ENCODE results near the gene IL17F. TPM values are rescaled to one million over a fixed set of nuclear protein-coding genes. Genes with fewer than 3 reads are reported as not detected.

Gene IL17F
- total and polyA plus RNA-seq, 2 donors (not counting 1 experiment from before 2014, with no cell fraction given): not detected

GRCh38 chr6:52262620-52263344, 18.5 kb upstream of the IL17F start:
- DNase-seq (ENCODE audit: low read depth in 2 of 2): no peak
- H3K27me3 ChIP-seq (ENCODE audit: control insufficient read depth, insufficient read depth, low read length): no peaks in the 10 kb centered on the region
- H3K27ac ChIP-seq (ENCODE audit: insufficient read depth, low read length): no peak overlapping the region
- peaks cover 9% of the 10 kb centered on the region for H3K4me1 ChIP-seq (ENCODE audit: control insufficient read depth, extremely low read depth, insufficient read depth, low read length)
- TF ChIP-seq CTCF (conservative IDR thresholded peaks at IDR 0.05 in 1 of 2, IDR thresholded peaks at IDR 0.05 in 1 of 2; ENCODE audit: low read depth in 1 of 2, low read length in 2 of 2) (no peak), EZH2 (IDR thresholded peaks at IDR 0.05; ENCODE audit: low read length, missing control alignments) (no peak)
- no peak overlapping the region for H3K4me3 ChIP-seq (replicated peaks in 1 of 4; ENCODE audit: control extremely low read depth in 1 of 4, insufficient read depth in 1 of 4, low read depth in 3 of 4, low read length in 4 of 4)
- no peaks in the 10 kb centered on the region for H4K20me1 ChIP-seq (ENCODE audit: control insufficient read depth, extremely low read depth, insufficient read depth, low read length)
- peaks cover 12% of the 10 kb centered on the region for H3K36me3 ChIP-seq (ENCODE audit: control insufficient read depth, insufficient read depth, low read length)
- H3K9ac ChIP-seq (ENCODE audit: insufficient read depth, low read length): no peak overlapping the region
- no peak overlapping the region for H3K4me2 ChIP-seq (ENCODE audit: extremely low read depth, insufficient read depth, low read length)
- no peaks in the 10 kb centered on the region for H3K79me2 ChIP-seq (ENCODE audit: control insufficient read depth, insufficient read depth, low read length)
- H2AFZ ChIP-seq (ENCODE audit: low read length): no peak overlapping the region
- no peaks in the 10 kb centered on the region for H3K9me3 ChIP-seq (ENCODE audit: control insufficient read depth, insufficient read depth, low read depth, low read length)

DNA sequence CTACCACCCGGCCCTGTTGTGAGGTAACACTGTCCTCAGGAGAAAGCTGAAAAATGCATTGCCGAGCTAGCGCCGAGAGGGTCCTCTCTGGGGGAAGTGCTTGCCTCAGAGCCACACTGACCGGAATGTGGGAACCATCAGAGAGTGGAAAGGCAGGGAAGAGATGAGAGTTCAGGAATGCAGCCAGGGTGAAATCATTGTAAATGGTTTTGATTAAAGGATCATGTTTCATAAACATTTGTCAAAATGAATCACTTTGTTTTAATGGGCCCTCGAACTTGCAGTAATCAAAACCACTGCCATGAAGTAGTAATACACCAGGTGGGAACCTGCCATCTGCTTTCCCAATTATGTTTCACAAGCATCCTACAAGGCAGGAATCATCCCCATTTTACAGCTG, 16.9 kb upstream of the IL17F start:
- H3K9me3 ChIP-seq (ENCODE audit: control insufficient read depth, insufficient read depth, low read depth, low read length): no peaks in the 10 kb centered on the region
- no peak overlapping the region for H3K4me3 ChIP-seq (replicated peaks in 1 of 4; ENCODE audit: control extremely low read depth in 1 of 4, insufficient read depth in 1 of 4, low read depth in 3 of 4, low read length in 4 of 4)
- H4K20me1 ChIP-seq (ENCODE audit: control insufficient read depth, extremely low read depth, insufficient read depth, low read length): no peaks in the 10 kb centered on the region
- no peaks in the 10 kb centered on the region for H3K27me3 ChIP-seq (ENCODE audit: control insufficient read depth, insufficient read depth, low read length)
- peak; percentile 51 to 54 for DNase-seq (ENCODE audit: low read depth in 2 of 2)
- H3K9ac ChIP-seq (ENCODE audit: insufficient read depth, low read length): no peak overlapping the region
- H3K4me1 ChIP-seq (ENCODE audit: control insufficient read depth, extremely low read depth, insufficient read depth, low read length): peaks cover 9% of the 10 kb centered on the region
- H3K4me2 ChIP-seq (ENCODE audit: extremely low read depth, insufficient read depth, low read length): peak overlapping the region; percentile 11
- H3K36me3 ChIP-seq (ENCODE audit: control insufficient read depth, insufficient read depth, low read length): peaks cover 10% of the 10 kb centered on the region
- H3K79me2 ChIP-seq (ENCODE audit: control insufficient read depth, insufficient read depth, low read length): no peaks in the 10 kb centered on the region
- no peak for TF ChIP-seq EZH2 (IDR thresholded peaks at IDR 0.05; ENCODE audit: low read length, missing control alignments)
- TF ChIP-seq CTCF (conservative IDR thresholded peaks at IDR 0.05 in 1 of 2, IDR thresholded peaks at IDR 0.05 in 1 of 2; ENCODE audit: low read depth in 1 of 2, low read length in 2 of 2): no peak
- H3K27ac ChIP-seq (ENCODE audit: insufficient read depth, low read length): peak overlapping the region; percentile 29
- H2AFZ ChIP-seq (ENCODE audit: low read length): no peak overlapping the region

DNA sequence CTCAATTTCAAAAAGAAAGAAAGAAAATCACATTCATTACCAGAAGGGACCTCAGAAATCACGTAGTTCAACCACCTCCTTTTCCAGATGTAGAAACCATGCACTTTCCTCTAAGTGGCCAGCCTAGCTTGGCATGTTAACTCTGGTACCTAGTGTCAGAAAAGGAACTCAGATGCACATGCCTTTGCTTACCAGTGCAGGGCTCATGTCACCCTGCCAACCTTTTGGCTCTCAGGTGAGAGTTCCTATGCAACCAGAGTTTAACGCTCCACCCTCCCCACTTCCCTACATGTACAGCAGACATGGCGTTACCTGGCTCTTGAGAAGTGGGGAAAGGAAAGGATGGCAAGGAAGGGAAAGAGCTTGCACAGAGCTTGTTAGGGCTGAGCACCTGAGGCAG, 16.3 kb upstream of the IL17F start:
- H3K4me2 ChIP-seq (ENCODE audit: extremely low read depth, insufficient read depth, low read length): no peak overlapping the region
- peaks cover 8% of the 10 kb centered on the region for H3K36me3 ChIP-seq (ENCODE audit: control insufficient read depth, insufficient read depth, low read length)
- H3K9me3 ChIP-seq (ENCODE audit: control insufficient read depth, insufficient read depth, low read depth, low read length): no peaks in the 10 kb centered on the region
- peak overlapping the region; percentile 29 for H3K27ac ChIP-seq (ENCODE audit: insufficient read depth, low read length)
- no peak overlapping the region for H3K4me3 ChIP-seq (replicated peaks in 1 of 4; ENCODE audit: control extremely low read depth in 1 of 4, insufficient read depth in 1 of 4, low read depth in 3 of 4, low read length in 4 of 4)
- no peak for DNase-seq (ENCODE audit: low read depth in 2 of 2)
- H4K20me1 ChIP-seq (ENCODE audit: control insufficient read depth, extremely low read depth, insufficient read depth, low read length): no peaks in the 10 kb centered on the region
- no peaks in the 10 kb centered on the region for H3K27me3 ChIP-seq (ENCODE audit: control insufficient read depth, insufficient read depth, low read length)
- TF ChIP-seq CTCF (conservative IDR thresholded peaks at IDR 0.05 in 1 of 2, IDR thresholded peaks at IDR 0.05 in 1 of 2; ENCODE audit: low read depth in 1 of 2, low read length in 2 of 2): no peak
- no peak for TF ChIP-seq EZH2 (IDR thresholded peaks at IDR 0.05; ENCODE audit: low read length, missing control alignments)
- H2AFZ ChIP-seq (ENCODE audit: low read length): no peak overlapping the region
- H3K9ac ChIP-seq (ENCODE audit: insufficient read depth, low read length): no peak overlapping the region
- H3K4me1 ChIP-seq (ENCODE audit: control insufficient read depth, extremely low read depth, insufficient read depth, low read length): peaks cover 9% of the 10 kb centered on the region
- no peaks in the 10 kb centered on the region for H3K79me2 ChIP-seq (ENCODE audit: control insufficient read depth, insufficient read depth, low read length)
